Endodermal cell (in vitro differentiated cells): Measurements from ENCODE around the gene PLCL2. TPM values are rescaled to one million over a fixed set of nuclear protein-coding genes. Genes with fewer than 3 reads are reported as not detected.

Experiments
- DNase-seq: peaks from one replicate; pipeline ENCODE4 v3.0.0-alpha.2; 2017
- H3K27ac ChIP-seq: 2 replicates; pipeline ENCODE4 v1.5.1; 2013; ENCODE audit warnings: mild to moderate bottlenecking, low read depth, low read length, moderate library complexity
- H3K27me3 ChIP-seq: 2 replicates; pipeline ENCODE4 v1.6.1; 2013; ENCODE audit warnings: mild to moderate bottlenecking, low read length, moderate library complexity; ENCODE audit not compliant: insufficient read depth, control insufficient read depth, poor library complexity, severe bottlenecking
- H3K36me3 ChIP-seq: 2 replicates; pipeline ENCODE4 v1.7.0; 2013; ENCODE audit warnings: mild to moderate bottlenecking, low read length, moderate library complexity; ENCODE audit not compliant: control insufficient read depth, insufficient read depth
- H3K4me1 ChIP-seq: one replicate; pipeline ENCODE4 v1.7.0; 2013; ENCODE audit warnings: low read length; ENCODE audit not compliant: control insufficient read depth, insufficient read depth
- H3K4me3 ChIP-seq: 2 replicates; pipeline ENCODE4 v1.5.1; 2013; ENCODE audit warnings: mild to moderate bottlenecking, low read length, moderate library complexity
- H3K9ac ChIP-seq: 2 replicates; pipeline ENCODE4 v1.6.1; 2013; ENCODE audit warnings: mild to moderate bottlenecking, low read length, moderate library complexity; ENCODE audit not compliant: poor library complexity, severe bottlenecking; ENCODE audit errors: extremely low read depth
- H3K9me3 ChIP-seq: 2 replicates; pipeline ENCODE4 v1.6.1; 2013; ENCODE audit warnings: mild to moderate bottlenecking, low read length, moderate library complexity; ENCODE audit not compliant: control insufficient read depth
- H3K27ac Mint-ChIP-seq: 2 replicates; pipeline ENCODE4 v1.8.0; 2020; ENCODE audit warnings: mixed read lengths
- H3K27me3 Mint-ChIP-seq: 2 replicates; pipeline ENCODE4 v1.8.0; 2021; ENCODE audit warnings: mild to moderate bottlenecking, mixed read lengths; ENCODE audit not compliant: insufficient read depth
- H3K36me3 Mint-ChIP-seq: 2 replicates; pipeline ENCODE4 v1.8.0; 2020; ENCODE audit warnings: low read depth, mixed read lengths
- H3K4me1 Mint-ChIP-seq: 2 replicates; pipeline ENCODE4 v1.8.0; 2020; ENCODE audit warnings: mixed read lengths
- H3K4me3 Mint-ChIP-seq: 2 replicates; pipeline ENCODE4 v1.8.0; 2020; ENCODE audit warnings: mild to moderate bottlenecking, moderate library complexity, mixed read lengths
- H3K9me3 Mint-ChIP-seq: 2 replicates; pipeline ENCODE4 v1.8.0; 2020; ENCODE audit warnings: mild to moderate bottlenecking, mixed read lengths
- WGBS, 2 experiments: methylation state at CpG; one replicate each; pipeline versions ENCODE4 v1.1.5 to v1.1.7; 2013; ENCODE audit warnings: missing lambda C conversion rate in 2 of 2, mixed read lengths in 1 of 2; ENCODE audit not compliant: insufficient coverage in 1 of 2, insufficient read length in 1 of 2; 5-methylcytosine and 5-hydroxymethylcytosine counted together
- total RNA-seq, 2 donors: library from RNA; stranded (reverse); fragmentation: NEBNext Ultra II Directional in 1 of 2; extraction: Animal tissue kit (Norgen Biotek cat#: 25700) in 1 of 2; gene quantifications; 2 replicates in 1 of 2; 3 replicates in 1 of 2; pipeline ENCODE4 v1.2.1, GENCODE V29; 2021
- TF ChIP-seq, protein P1 (sequence below): fragments of 200-600 bp; sonication (generic); conservative IDR thresholded peaks from 2 replicates; pipeline ENCODE4 v1.5.0; 2021; ENCODE audit warnings: antibody characterized with exemption, mild to moderate bottlenecking

The PLCL2 gene
- total RNA-seq, 2 donors from 2014 or later, result 4.2 to 6.9 TPM

DNA sequence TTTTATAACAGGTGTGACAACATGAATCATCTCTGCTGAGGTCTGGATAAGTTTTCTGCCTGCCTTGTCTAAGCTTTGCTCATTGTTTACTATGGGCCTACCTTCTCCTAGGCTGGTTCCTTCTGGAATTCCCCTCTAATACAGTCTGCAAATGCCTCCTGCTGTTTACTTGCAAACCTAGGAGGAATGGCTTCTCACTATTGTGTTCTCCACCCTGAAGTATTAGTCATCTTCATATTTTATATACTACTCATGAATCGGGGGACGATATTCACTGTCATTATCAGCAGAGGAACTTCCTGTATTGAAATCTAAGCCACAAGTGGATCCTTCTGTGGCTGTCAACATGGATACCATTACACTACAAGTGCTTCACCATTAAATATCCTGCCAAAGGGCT, 154.8 kb downstream of the PLCL2 start:
- Histone ChIP-seq H3K4me1 (no peaks in the 10 kb centered on the region), H3K27ac (no peak overlapping the region), H3K4me3 (no peak overlapping the region), H3K9ac (no peak overlapping the region), H3K36me3 (no peaks in the 10 kb centered on the region), H3K9me3 (no peaks in the 10 kb centered on the region), H3K27me3 (no peaks in the 10 kb centered on the region)
- Mint-ChIP-seq H3K9me3 (no peaks in the 10 kb centered on the region), H3K4me3 (no peak overlapping the region), H3K27ac (no peak overlapping the region), H3K36me3 (no peaks in the 10 kb centered on the region), H3K27me3 (no peaks in the 10 kb centered on the region), H3K4me1 (peaks cover 8% of the 10 kb centered on the region)
- 98 to 100% methylated on average over 2 of the region's 2 CpGs for WGBS, 2 experiments
- TF ChIP-seq, protein P1, sequence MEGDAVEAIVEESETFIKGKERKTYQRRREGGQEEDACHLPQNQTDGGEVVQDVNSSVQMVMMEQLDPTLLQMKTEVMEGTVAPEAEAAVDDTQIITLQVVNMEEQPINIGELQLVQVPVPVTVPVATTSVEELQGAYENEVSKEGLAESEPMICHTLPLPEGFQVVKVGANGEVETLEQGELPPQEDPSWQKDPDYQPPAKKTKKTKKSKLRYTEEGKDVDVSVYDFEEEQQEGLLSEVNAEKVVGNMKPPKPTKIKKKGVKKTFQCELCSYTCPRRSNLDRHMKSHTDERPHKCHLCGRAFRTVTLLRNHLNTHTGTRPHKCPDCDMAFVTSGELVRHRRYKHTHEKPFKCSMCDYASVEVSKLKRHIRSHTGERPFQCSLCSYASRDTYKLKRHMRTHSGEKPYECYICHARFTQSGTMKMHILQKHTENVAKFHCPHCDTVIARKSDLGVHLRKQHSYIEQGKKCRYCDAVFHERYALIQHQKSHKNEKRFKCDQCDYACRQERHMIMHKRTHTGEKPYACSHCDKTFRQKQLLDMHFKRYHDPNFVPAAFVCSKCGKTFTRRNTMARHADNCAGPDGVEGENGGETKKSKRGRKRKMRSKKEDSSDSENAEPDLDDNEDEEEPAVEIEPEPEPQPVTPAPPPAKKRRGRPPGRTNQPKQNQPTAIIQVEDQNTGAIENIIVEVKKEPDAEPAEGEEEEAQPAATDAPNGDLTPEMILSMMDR, result no peak
- DNase-seq, result no peak

DNA sequence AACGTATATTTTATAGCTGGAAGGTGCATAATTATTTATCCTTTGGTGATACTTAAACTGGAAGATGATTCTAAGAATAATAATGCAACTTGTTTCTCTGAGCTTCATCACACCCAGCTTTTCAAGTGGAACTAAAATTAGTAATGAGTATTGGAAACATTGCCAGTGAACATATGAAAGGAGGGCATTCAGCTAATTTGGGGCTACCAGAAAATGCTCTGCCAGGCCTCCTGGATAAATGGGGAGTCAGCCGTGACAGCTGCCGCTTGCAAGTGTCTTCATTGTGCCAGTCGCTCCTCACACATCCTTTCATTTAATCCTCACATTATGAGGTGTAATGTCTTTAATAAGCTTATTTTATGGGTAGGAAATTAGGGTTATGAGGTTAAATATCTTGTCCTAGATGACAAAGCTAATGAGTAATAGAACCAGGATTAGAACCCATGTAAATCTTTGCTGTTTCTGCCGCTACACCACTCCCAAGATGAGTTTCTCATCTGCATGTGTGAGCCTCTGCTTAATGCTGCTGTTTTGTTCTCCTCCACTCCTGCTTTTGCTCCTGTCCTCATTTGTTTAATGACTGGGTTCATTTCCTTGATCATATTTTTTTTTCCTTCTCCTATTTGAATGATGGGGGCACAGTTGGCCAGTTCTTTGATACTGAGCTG, 155.7 kb downstream of the PLCL2 start:
- 94 to 100% methylated on average over 2 to 5 of the region's 5 CpGs for WGBS, 2 experiments

DNA sequence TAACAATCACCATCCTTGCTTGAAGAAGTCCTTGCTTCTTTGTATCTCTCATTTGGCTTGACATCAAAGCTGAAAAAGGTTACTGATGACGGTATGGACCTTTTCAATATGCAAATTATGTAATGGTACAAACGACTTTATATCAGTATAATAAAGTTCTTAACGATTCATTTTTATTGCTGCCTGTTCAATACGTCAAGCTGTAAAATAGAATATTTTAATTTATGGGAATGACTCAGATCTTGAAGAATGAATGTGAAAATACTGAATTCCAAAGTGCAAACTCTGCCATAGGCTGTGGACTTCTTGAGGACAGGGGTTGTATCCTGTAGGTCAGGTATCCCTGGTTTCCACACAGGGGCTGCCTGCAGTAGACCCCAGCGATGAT, 156.2 kb downstream of the PLCL2 start:
- no peak overlapping the region for H3K9ac ChIP-seq
- H3K4me3 ChIP-seq, result no peak overlapping the region
- peaks cover 8% of the 10 kb centered on the region for H3K4me1 Mint-ChIP-seq
- H3K27me3 Mint-ChIP-seq, result no peaks in the 10 kb centered on the region
- no peaks in the 10 kb centered on the region for H3K4me1 ChIP-seq
- TF ChIP-seq, protein P1, result no peak
- no peak overlapping the region for H3K27ac ChIP-seq
- no peaks in the 10 kb centered on the region for H3K36me3 ChIP-seq
- H3K27ac Mint-ChIP-seq, result no peak overlapping the region
- no peaks in the 10 kb centered on the region for H3K36me3 Mint-ChIP-seq
- 92% methylated on average over 2 to 5 of the region's 5 CpGs for WGBS, 2 experiments
- no peak for DNase-seq
- no peaks in the 10 kb centered on the region for H3K9me3 ChIP-seq
- no peaks in the 10 kb centered on the region for H3K27me3 ChIP-seq
- no peaks in the 10 kb centered on the region for H3K9me3 Mint-ChIP-seq
- H3K4me3 Mint-ChIP-seq, result no peak overlapping the region

More for the DNA sequence above, 155.7 kb downstream of the PLCL2 start:
- no peak overlapping the region for H3K4me3 Mint-ChIP-seq
- H3K27ac Mint-ChIP-seq, result no peak overlapping the region
- no peaks in the 10 kb centered on the region for H3K27me3 ChIP-seq
- DNase-seq, result no peak
- no peak overlapping the region for H3K9ac ChIP-seq
- TF ChIP-seq, protein P1, result no peak
- no peaks in the 10 kb centered on the region for H3K4me1 ChIP-seq
- H3K4me3 ChIP-seq, result no peak overlapping the region
- H3K36me3 Mint-ChIP-seq, result no peaks in the 10 kb centered on the region
- H3K4me1 Mint-ChIP-seq, result peaks cover 8% of the 10 kb centered on the region
- H3K9me3 Mint-ChIP-seq, result no peaks in the 10 kb centered on the region
- H3K36me3 ChIP-seq, result no peaks in the 10 kb centered on the region
- H3K27me3 Mint-ChIP-seq, result no peaks in the 10 kb centered on the region
- H3K9me3 ChIP-seq, result no peaks in the 10 kb centered on the region
- no peak overlapping the region for H3K27ac ChIP-seq
